GM13977 (cell line): ENCODE results near the gene CTNNA2.

Experiments
- DNase-seq: peaks from one replicate; pipeline ENCODE4 v3.0.0; 2012; ENCODE audit warnings: low spot score
- in situ Hi-C: fragments of 300-500 bp; cut with MboI; formaldehyde crosslinking; loops from one replicate; pipeline ENCODE4 v1.12.0; 2022; ENCODE audit warnings: low sequenced_read_pairs, low pct_unique_long_range_greater_than_20kb, mixed read lengths, inconsistent platforms; ENCODE audit not compliant: unreplicated experiment
- TF ChIP-seq, protein P1 (sequence below): IDR thresholded peaks from 2 replicates; pipeline ENCODE4 v1.5.1; 2012; ENCODE audit warnings: mild to moderate bottlenecking, control low read depth; ENCODE audit not compliant: insufficient read depth; ENCODE audit errors: extremely low read depth, missing control alignments

The CTNNA2 gene

DNA sequence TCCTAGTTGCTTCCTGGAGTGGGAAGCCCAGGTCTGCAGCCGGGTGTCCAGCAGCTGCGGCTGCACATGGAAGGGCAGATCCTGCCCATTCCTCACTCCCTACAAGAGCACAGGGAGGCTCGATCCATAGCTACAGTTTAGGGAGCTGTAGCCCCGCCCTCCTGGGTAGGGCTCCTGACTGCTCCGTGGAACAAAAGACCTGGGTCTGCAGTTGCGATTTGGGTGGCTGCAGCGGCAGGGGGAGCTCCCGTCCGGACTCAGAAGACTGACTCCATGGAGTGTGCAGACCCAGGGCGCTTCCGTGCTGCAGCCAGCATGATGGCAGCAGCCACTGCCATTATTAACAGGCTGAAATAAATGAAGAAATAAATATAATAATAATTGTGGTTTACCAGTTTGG, 157.3 kb downstream of the CTNNA2 start:
- no peak for DNase-seq
- in situ Hi-C loops = no loop called here
- TF ChIP-seq, protein P1, sequence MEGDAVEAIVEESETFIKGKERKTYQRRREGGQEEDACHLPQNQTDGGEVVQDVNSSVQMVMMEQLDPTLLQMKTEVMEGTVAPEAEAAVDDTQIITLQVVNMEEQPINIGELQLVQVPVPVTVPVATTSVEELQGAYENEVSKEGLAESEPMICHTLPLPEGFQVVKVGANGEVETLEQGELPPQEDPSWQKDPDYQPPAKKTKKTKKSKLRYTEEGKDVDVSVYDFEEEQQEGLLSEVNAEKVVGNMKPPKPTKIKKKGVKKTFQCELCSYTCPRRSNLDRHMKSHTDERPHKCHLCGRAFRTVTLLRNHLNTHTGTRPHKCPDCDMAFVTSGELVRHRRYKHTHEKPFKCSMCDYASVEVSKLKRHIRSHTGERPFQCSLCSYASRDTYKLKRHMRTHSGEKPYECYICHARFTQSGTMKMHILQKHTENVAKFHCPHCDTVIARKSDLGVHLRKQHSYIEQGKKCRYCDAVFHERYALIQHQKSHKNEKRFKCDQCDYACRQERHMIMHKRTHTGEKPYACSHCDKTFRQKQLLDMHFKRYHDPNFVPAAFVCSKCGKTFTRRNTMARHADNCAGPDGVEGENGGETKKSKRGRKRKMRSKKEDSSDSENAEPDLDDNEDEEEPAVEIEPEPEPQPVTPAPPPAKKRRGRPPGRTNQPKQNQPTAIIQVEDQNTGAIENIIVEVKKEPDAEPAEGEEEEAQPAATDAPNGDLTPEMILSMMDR = no peak

GRCh38 chr2:79686884-79687283, 174.0 kb downstream of the CTNNA2 start:
- TF ChIP-seq, protein P1 = no peak
- no peak for DNase-seq

GRCh38 chr2:79695248-79695647, 182.4 kb downstream of the CTNNA2 start:
- in situ Hi-C loops = no loop called here
- TF ChIP-seq, protein P1 = no peak

More at GRCh38 chr2:79686884-79687283, 174.0 kb downstream of the CTNNA2 start:
- in situ Hi-C loops = no loop called here

GRCh38 chr2:79697200-79697599, 184.3 kb downstream of the CTNNA2 start:
- TF ChIP-seq, protein P1 = no peak
- in situ Hi-C loops = no loop called here
- no peak for DNase-seq

More at GRCh38 chr2:79695248-79695647, 182.4 kb downstream of the CTNNA2 start:
- DNase-seq = no peak

- DNase-seq = no peak
- in situ Hi-C loops = no loop called here
- TF ChIP-seq, protein P1 = no peak
These were observed 187.8 kb downstream of the CTNNA2 start for GRCh38 chr2:79700651-79701050.

GRCh38 chr2:79702905-79703304, 190.1 kb downstream of the CTNNA2 start:
- no peak for DNase-seq
- in situ Hi-C loops = no loop called here

More at GRCh38 chr2:79702905-79703304, 190.1 kb downstream of the CTNNA2 start:
- TF ChIP-seq, protein P1 = no peak
